ENCODE data around the gene BCAR1.
"Not testable (repeated sequence)": the region's sequence is repeated elsewhere in the genome, so short reads cannot be mapped to it uniquely, and the experiment has no call there.

BCAR1 gene

GRCh38 chr16:75271441-75272096 is 20.1 kb upstream of the BCAR1 start:
- no peak for DNase-seq (ENCODE audit: low read depth in 2 of 2)

DNA sequence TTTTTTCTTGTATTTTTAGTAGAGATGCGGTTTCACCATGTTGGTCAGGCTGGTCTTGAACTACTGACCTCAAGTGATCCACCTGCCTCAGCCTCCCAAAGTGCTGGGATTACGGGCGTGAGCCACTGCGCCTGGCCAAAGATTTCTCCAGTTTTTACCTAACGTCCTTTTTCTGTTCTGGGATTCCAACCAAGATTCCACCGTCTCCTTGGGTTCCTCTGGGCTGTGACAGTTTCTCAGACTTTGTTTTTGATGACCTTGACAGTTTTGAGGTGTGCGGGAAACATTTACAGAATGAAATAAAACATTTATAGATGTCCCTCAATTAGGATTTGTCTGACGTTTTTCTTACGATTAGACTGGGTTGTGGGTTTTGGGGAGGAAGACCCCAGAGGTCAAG is 17.9 kb upstream of the BCAR1 start:
- not testable (repeated sequence) for DNase-seq (ENCODE audit: low read depth in 2 of 2)

DNA sequence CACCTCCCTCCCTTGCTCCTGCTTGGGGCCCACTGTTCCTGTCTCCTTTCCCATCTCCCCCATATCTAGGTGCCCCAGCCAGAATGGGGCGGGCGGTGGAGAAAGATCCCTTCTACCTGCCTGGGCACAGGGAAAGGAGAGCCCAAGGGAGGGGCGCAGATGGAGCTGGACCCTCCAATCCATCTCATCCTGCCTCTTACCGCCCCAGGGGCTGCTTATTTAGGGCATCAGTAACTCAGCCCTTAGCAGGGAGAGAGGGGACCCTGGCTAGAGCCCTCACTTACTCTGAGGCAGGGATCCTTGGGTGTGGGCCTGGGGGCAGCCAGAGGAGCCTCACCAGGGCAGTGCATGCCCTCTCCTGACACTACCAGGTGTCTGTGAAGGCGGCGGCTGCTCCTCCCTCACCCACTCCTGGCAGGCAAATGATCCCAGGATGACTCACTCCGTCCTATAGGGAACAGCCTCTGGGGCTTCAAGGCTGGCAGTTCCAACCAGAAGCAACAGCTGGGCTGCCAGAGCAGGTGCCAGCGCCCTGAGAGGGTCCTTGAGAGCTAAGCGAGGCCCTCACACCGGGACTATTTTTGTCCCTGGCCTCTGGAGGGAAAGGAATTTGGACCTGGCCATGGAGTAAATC is 16.3 kb upstream of the BCAR1 start:
- no peak for DNase-seq (ENCODE audit: low read depth in 2 of 2)

DNA sequence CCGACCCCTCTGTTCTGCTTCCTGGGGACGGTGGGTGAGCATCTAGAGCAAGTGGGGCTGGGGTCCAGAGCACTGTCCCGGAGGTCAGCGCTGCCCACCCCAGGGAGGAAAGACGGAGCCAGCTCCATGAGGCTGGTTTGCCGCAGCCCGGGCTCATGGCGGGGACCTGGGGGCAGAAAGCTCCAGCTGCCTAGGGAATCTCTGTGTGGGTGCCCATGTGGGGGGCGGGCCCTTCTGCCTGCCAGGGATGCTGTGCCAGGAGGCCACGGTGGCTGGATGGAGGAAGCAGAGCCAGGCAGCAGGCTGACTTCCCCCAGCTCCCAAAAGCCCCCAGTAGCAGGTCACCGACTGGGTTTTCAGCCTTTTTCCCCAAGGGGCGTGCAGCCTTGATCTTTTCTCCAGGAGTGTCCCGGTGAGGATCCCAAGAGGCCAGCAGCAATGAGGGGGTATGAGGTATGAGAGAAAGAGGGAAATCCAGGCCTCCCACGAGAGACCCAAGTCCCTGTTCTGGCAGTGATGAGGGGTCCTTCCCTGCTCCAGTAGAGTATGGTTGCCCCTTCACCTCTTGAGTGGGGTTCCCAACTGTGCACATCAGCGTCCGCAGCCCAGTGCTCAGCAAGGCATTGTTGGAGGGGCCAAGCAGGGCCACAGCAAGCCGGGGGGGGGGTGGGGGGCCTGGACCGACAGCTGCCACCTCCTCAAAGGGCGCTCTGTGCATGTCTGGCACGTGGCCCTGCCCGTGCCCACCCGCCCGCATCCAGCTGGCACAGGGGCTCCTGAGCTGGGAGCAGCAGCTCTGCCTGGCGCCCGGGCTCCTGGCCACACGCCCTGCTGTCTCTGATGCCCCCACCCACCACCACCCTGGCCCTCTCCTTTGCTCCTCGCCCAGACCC is 15.6 kb upstream of the BCAR1 start:
- DNase-seq (ENCODE audit: low read depth in 2 of 2) = no peak

- DNase-seq (ENCODE audit: low read depth in 2 of 2) = no peak
These were observed 14.7 kb upstream of the BCAR1 start for GRCh38 chr16:75265911-75266701.

DNA sequence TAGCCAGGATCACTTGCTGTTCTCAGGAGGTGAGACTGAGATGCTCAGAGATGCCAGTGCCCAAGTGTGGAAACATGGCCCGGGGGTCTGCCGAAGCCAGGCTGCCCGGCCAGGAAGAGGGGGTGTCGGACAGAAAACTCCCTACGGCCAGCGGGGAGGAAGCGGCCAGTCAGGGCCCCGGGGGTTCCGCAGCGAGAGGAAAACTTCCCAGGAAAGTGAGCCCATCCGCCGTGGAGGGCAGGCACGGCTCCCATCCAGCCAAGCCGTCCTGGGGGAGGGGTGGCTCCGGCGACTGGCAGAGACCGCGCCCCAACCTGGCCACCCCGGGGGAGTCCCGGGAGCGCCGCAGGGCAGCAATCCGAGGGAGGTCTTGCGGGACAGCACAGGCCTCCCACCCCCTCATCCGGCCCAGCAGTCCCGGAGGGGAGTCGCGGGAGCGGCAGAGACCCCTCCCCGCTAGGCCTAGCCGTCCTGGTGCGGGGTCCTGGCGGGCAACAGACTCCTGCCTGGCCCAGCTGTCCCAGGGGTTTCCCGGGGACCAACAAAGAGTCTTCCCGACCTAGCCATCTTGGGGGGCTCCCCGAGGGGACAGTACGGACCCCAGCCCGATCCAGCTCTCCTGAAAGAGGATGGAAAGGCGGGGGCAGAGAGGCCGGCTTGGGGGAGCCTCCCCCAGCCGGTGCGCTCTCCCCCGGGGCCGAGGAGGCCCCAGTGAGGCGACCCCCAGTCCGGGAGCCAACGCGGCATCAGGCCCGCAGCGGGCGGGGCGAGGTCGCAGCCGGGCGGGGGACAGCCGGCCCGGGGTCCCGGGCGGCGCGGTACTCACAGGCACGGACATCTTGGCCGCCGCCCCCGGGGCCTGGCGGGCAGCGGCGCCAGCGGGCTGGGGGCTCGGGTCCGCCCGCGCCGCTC is 13.8 kb upstream of the BCAR1 start:
- DNase-seq (ENCODE audit: low read depth in 2 of 2) = no peak

- no peak for DNase-seq (ENCODE audit: low read depth in 2 of 2)
These were observed 13.1 kb upstream of the BCAR1 start for GRCh38 chr16:75264457-75264998.

DNA sequence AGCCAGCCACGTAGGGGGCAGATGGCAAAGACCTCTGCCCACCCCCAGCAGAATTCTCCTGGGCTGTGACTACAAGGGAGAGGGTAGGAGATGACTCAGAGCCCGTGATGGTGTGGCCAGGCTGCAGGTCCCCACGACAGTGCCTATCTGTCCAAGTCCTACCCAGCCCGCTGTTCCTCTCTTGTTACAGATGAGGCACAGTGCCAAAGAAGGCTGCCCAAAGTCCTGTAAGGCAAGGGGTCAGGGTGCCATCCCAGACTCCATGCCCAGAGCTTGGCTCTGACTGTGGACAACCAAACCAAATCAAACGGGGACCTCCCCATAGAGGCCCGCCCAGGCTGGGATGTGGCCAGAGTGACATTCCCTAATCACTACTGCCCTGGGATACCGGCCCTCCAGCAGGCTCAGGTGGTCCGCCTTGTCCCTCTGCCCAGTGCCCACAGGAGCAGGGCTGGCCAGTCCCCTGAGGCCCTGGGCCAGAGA is 12.6 kb upstream of the BCAR1 start:
- no peak for DNase-seq (ENCODE audit: low read depth in 2 of 2)

DNA sequence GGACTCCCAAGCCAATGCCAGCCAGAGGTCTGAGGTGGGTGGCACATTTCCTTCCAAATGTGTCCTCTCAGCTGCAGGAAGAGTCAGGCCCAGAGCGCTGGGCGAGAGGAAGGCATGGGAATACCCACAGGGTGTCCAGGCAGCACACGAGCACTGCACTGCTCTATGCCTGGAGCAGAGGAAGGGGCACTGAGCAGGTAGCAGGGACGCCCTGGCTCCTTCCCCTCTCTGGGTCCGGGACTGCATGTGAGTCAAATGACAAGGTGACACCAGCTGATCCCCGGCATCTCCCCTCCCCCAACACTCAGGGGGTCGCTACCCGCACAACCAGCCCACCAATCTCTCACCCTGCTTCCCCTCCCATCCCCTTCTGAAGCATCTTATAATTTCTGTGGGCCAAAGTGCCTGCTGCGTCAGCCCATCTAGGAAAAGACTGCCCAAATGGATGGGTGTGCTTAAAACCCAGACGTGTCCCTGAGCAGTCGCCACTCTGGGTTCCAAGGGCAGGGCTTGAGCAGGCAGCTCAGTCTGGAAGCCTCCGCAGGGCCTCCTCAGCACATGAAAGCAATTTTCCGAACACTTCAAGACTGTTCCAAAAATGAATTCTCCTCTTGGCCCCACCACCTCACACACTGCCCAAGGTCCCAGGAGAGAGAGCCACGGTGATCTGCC is 12.0 kb upstream of the BCAR1 start:
- DNase-seq (ENCODE audit: low read depth in 2 of 2) = no peak

GRCh38 chr16:75262800-75263127 is 11.3 kb upstream of the BCAR1 start:
- DNase-seq (ENCODE audit: low read depth in 2 of 2) = no peak

- DNase-seq (ENCODE audit: low read depth in 2 of 2) = no peak
These were observed 10.8 kb upstream of the BCAR1 start for GRCh38 chr16:75262104-75262799.

GRCh38 chr16:75261590-75262078 is 10.2 kb upstream of the BCAR1 start:
- no peak for DNase-seq (ENCODE audit: low read depth in 2 of 2)

DNA sequence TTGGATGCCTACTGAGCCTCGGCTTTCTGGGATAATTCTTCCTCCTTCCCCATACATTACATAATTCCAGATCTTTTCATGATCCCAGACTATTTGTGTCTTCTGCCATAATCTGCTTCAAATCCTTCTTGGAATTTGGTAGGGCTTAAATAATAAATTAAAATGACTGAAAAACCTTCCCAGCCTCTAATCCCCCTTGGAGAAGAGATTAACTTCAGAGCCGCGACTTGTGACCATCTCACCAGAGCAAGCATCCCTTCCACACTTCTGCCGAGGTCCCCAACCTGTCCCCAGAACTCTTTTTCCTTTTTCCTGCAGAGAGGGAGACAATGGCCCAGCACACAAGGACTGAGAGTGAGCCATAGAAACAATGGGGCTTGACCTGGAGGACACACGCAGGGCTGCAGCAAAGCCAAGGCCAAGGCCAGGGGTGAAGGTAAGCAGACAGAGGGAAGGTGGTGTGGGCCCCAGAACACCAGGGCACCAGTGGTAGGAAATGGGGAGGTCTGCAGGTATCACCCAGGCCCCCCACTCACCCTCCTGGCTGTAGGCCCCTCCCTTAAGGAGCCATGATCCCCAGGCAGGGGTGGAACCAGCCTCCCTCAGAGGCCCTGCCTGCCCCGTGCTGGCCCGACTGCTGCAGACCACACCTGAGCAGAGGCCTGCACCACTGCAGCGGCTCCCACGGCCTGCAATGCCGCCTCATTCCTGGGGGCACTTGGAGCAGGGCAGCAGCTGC is 9.6 kb upstream of the BCAR1 start:
- DNase-seq (ENCODE audit: low read depth in 2 of 2) = no peak

- no peak for DNase-seq (ENCODE audit: low read depth in 2 of 2)
These were observed 7.3 kb upstream of the BCAR1 start for GRCh38 chr16:75258807-75259141.

- DNase-seq (ENCODE audit: low read depth in 2 of 2) = no peak
These were observed 6.7 kb upstream of the BCAR1 start for GRCh38 chr16:75257886-75258806.

- no peak for DNase-seq (ENCODE audit: low read depth in 2 of 2)
These were observed 5.4 kb upstream of the BCAR1 start for GRCh38 chr16:75256696-75257343.

DNA sequence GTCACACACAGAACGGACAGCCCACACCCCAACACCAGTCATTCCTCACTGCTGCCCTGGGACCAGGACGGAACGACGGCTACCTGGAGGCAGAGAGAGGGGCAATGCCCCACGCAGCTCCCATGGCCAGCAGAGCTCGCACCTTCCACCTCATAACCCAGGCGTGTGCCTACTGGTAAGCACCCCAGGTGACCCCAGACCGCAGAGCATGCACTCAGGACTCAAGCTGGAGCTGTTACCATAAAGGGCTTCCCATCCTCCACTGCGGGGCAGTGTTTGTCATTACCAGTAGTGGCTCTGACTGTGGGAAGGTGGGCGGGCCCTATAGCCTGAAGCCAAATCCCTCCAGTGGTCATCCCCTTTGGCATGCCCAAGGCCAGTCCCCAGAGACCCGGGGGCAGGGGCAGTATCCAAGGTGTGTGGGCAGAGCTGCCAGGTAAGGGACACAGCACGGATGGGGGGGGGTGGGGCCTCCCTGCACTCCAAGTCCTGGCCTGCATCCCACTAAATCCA is 4.7 kb upstream of the BCAR1 start:
- no peak for DNase-seq (ENCODE audit: low read depth in 2 of 2)

Data from stimulated activated CD8-positive, alpha-beta memory T cell treated with anti-CD3 and anti-CD28 coated beads, Interleukin-15, amount 100 ng/mL, for 48 hours (primary cell).